Measurements from ENCODE around the gene CYBRD1.

CYBRD1 gene

GRCh38 chr2:171602352-171602751, 80.1 kb downstream of the CYBRD1 start:
- DNase-seq (ENCODE audit: low spot score) = no peak

All from CD4-positive, alpha-beta T cell treated with Interleukin-6 at 100 ng/mL for 8 hours (primary cell).